WERI-Rb-1 (cell line): ENCODE measurements around the gene CRTC1.

Experiments
- DNase-seq: peaks from one replicate; pipeline ENCODE4 v3.0.0-alpha.2; 2020
- H3K27ac ChIP-seq: fragments of 250-450 bp; sonication (Bioruptor Pico); 2 replicates; pipeline ENCODE4 v1.5.1; 2020; ENCODE audit warnings: mild to moderate bottlenecking, moderate library complexity
- H3K27me3 ChIP-seq: fragments of 250-450 bp; sonication (Bioruptor Pico); 2 replicates; pipeline ENCODE4 v1.5.1; 2021; ENCODE audit warnings: mild to moderate bottlenecking, low read depth, moderate library complexity; ENCODE audit not compliant: insufficient read depth, severe bottlenecking
- H3K36me3 ChIP-seq: fragments of 250-450 bp; sonication (Bioruptor Pico); 2 replicates; pipeline ENCODE4 v1.5.1; 2020; ENCODE audit warnings: mild to moderate bottlenecking, moderate library complexity
- H3K4me3 ChIP-seq: 2 replicates; pipeline ENCODE4 v1.5.1; 2011; ENCODE audit warnings: low read depth, mild to moderate bottlenecking, control low read depth, low read length
- H3K9me3 ChIP-seq: fragments of 250-450 bp; sonication (Bioruptor Pico); 2 replicates; pipeline ENCODE4 v1.5.1; 2021; ENCODE audit warnings: mild to moderate bottlenecking, moderate library complexity; ENCODE audit not compliant: severe bottlenecking
- TF ChIP-seq, protein P1 (sequence below): IDR thresholded peaks from 2 replicates; pipeline ENCODE4 v1.5.1; 2011; ENCODE audit warnings: low read depth, mild to moderate bottlenecking, control low read depth, inconsistent platforms, low read length

Gene CRTC1

DNA sequence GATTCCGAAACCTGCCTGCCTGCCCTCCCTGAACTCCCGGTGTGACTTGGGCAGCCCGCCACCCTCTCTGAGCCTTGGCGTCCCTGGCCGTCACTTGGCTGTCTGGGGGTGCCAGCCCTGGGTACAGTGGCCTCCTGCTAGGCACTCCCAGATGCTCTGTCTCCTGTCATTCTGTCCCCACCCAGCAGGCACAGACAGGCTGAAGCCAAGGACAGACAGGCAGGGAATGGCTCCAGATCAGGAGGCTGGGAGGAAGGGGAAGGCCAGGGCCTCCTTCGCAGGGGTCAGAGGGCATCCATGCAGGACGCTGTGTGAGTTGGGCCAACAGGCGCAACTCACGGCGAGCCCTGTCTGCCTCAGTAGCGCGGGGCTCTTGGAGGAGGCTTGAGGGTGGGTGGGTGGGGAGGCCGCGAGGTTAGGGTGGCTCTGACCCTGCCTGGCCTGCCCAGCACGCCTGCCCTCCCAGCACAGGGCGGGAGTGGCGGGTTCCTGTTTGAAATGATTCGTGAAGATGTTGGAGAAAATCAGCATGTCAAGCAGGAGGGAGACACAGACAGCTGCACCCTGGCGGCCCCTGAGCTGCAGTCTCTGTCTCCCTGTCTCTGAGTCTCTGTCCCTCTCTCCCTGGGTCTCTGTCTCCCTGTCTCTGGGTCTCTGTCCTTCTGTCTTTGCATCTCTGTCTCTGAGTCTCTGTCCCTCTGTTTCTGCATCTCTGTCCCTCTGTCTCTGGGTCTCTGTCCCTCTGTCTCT, 27.0 kb upstream of the CRTC1 start:
- TF ChIP-seq, protein P1, sequence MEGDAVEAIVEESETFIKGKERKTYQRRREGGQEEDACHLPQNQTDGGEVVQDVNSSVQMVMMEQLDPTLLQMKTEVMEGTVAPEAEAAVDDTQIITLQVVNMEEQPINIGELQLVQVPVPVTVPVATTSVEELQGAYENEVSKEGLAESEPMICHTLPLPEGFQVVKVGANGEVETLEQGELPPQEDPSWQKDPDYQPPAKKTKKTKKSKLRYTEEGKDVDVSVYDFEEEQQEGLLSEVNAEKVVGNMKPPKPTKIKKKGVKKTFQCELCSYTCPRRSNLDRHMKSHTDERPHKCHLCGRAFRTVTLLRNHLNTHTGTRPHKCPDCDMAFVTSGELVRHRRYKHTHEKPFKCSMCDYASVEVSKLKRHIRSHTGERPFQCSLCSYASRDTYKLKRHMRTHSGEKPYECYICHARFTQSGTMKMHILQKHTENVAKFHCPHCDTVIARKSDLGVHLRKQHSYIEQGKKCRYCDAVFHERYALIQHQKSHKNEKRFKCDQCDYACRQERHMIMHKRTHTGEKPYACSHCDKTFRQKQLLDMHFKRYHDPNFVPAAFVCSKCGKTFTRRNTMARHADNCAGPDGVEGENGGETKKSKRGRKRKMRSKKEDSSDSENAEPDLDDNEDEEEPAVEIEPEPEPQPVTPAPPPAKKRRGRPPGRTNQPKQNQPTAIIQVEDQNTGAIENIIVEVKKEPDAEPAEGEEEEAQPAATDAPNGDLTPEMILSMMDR: no peak
- no peak for DNase-seq
- Histone ChIP-seq H3K36me3 (no peaks in the 10 kb centered on the region), H3K9me3 (no peaks in the 10 kb centered on the region), H3K4me3 (no peak overlapping the region), H3K27me3 (no peaks in the 10 kb centered on the region), H3K27ac (no peak overlapping the region)

DNA sequence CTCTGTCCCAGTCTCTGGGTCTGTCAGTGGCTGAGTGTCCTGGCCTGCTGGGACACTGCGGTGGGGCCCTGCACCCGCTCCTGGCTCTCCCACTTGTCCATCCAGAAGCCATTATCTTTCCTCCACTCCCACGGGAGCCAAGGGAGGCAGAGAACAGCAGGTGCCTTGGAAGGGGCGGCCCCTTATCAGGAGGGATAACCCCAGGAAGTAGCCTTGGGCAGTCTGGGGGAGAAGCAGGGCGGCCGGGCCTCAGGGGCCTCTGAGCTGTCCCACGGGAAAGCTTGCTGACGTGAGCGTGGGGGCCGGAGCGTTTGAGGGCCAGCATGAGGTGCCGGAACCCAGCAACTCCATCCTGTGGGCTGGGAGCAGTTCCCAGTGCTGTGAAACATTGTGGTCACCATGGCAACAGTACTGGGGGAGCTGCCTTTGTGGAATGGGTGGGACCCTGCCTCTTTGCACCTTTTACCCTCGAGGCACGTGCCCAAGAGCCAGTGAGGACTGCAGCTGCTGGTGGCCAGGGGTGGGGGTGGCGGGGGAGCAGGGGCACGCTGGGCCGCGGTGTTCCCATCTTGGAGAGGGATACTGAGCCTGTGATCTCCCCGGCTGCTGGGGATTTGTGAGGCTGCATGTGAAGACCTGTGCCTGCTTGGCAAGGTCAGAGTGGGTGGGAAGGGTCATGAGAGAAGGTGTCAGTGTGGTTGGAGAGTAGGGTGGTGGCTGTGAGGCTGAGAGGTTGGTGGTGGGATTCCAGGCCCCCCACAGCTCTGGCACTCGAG, 25.7 kb upstream of the CRTC1 start:
- Histone ChIP-seq H3K27ac (no peak overlapping the region), H3K36me3 (no peaks in the 10 kb centered on the region), H3K9me3 (peaks cover 3% of the 10 kb centered on the region), H3K4me3 (no peak overlapping the region), H3K27me3 (no peaks in the 10 kb centered on the region)
- TF ChIP-seq, protein P1: no peak
- DNase-seq: no peak

DNA sequence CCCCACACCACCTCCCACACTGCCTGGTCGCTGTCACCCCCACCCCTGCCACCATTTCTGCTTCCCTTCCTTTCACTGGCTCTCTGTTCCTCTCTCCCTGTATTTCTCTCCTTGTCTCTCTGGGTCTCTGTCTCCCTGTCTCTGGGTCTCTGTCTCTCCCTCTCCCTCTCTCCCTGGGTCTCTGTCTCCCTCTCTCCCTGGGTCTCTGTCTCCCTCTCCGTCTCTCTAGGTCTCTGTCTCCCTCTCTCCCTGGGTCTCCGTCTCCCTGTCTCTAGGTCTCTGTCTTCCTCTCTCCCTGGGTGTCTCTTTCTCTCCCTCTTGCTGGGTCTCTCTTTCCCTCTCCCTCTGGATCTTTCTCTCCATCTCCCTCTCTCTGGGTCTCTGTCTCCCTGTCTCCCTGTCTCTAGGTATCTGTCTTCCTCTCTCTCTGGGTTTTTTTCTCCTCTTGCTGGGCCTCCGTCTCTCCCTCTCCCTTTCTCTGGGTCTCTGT, 25.1 kb upstream of the CRTC1 start:
- Histone ChIP-seq H3K9me3 (peaks cover 3% of the 10 kb centered on the region), H3K4me3 (no peak overlapping the region), H3K36me3 (no peaks in the 10 kb centered on the region), H3K27ac (no peak overlapping the region), H3K27me3 (no peaks in the 10 kb centered on the region)
- TF ChIP-seq, protein P1: no peak
- DNase-seq: no peak

DNA sequence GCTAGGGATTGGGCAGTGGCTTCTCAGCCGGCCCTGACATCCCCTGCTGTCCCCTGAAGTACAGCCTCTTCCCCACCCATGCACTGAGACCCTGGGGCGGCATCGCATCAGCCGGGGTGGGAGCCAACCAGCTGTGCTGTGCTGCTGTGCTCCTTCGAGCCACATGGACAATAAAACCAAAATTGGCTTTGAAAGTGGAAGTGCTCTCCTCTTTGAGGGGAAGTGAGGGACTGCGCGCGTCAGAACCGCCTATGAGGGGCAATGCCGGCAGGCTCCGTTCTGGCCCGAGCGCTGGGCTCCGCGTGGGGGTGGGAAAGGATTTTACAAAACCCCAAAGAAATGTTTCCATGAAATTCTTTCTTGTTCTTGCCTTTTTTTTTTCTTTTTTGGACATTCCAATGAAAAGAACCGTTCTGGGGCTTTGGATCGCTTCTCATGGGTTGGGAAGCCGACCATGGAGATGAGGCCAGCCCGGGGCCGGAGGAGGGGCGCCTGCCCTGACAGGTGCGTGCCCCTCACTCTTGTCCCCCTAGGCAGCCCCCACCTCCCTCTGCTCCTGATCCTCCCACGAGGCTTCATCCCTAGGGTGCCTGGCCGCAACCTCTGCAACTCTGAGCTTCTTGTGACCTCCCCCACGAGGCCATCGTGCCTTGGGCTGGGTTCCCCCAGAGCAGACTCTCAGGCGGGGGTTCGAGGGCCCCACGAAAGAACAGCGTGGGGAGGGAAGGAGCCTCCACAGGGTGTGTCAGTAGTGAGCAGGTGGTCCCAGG, 24.0 kb upstream of the CRTC1 start:
- no peak overlapping the region for H3K27ac ChIP-seq
- H3K9me3 ChIP-seq: peaks cover 3% of the 10 kb centered on the region
- no peak for DNase-seq
- no peak overlapping the region for H3K4me3 ChIP-seq
- TF ChIP-seq, protein P1: no peak
- H3K36me3 ChIP-seq: no peaks in the 10 kb centered on the region
- no peaks in the 10 kb centered on the region for H3K27me3 ChIP-seq

DNA sequence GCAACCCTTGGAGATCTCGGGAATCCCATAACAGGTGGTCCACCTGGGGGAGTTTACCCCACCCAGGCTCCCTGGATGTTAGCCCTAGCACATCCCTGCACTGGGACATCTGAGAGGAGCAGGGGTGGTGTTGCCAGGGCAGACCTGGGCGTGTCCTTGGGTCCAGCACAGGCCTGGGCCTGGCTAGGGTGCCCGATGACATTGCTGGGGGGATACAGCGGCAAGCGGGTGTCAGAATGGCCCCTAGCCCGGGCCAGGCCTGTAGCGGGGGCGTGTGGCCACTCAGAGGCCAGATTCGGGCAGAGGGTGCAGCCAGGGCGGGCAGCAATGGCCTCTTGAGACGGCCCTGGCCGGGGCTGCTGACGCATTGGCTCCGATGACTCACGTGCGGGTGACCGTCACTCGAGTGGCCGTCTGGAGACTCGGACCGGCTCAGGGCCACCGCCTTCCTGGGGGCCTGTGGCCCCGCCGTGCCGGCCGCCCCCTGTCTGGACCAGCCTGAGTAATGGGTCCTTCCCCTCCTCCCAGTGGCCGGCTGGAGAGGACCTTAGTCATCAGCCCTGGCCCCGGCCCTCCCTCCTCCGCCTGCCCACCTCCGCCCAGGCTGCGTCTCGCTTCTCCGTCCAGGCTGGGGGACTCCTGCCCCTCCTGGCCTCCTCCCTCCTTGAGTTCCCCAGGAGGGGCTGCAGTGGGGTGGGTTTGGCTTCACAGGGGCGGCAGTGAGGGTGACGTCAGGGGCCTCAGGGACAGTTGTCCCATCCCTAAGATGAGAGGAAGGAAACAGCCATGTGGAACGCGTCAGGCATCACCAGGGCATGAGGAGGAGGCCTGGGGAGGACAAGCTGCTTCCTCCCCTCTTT, 23.2 kb upstream of the CRTC1 start:
- H3K4me3 ChIP-seq: no peak overlapping the region
- H3K27ac ChIP-seq: no peak overlapping the region
- TF ChIP-seq, protein P1: no peak

More for the DNA sequence above, 23.2 kb upstream of the CRTC1 start:
- Histone ChIP-seq H3K9me3 (peaks cover 3% of the 10 kb centered on the region), H3K27me3 (no peaks in the 10 kb centered on the region), H3K36me3 (peaks cover 3% of the 10 kb centered on the region)
- no peak for DNase-seq
